Purkinje cell (primary cell): ENCODE results near the gene PGGHG. TPM values are rescaled to one million over a fixed set of nuclear protein-coding genes. Genes with fewer than 3 reads are reported as not detected.

Source experiments
- polyA plus RNA-seq: library from polyadenylated mRNA; unstranded; fragments of >200 nt; fragmentation: Nextera tagmentation; gene quantifications from 2 replicates; pipeline ENCODE4 v1.2.1, GENCODE V29; 2014

The PGGHG gene
- not detected in 2 replicates for polyA plus RNA-seq

GRCh38 chr11:288478-289397, at the start of gene PGGHG:
PGGHG (plus strand) TSS chr11:289126; CDS start chr11:289817, 691 bp downstream.

GRCh38 chr11:278001-278951, 10.7 kb upstream of the PGGHG start, which contains the start of gene NLRP6:
NLRP6 (plus strand) TSS chr11:278407; CDS start chr11:278570, 163 bp downstream.

GRCh38 chr11:299081-299891, 10.4 kb downstream of the PGGHG start, which contains the start of gene IFITM5:
IFITM5 (minus strand) TSS chr11:299526; CDS start chr11:299490, 36 bp downstream.

GRCh38 chr11:307766-308708, 19.1 kb downstream of the PGGHG start, which contains the start of gene IFITM2:
IFITM2 (plus strand) TSS chr11:307816; CDS start chr11:308193, 377 bp downstream.

GRCh38 chr11:313787-314553, 25.0 kb downstream of the PGGHG start, which contains the start of gene IFITM1:
IFITM1 (plus strand) TSS chr11:314040; CDS start chr11:314171, 131 bp downstream.

Other genes with a start within 250 kb of the PGGHG start
- not detected in 2 replicates for gene SCGB1C1, start 96.0 kb upstream of the PGGHG start, polyA plus RNA-seq
- 4.3 and 4.5 TPM in 2 replicates for gene BET1L, start 81.7 kb upstream of the PGGHG start, polyA plus RNA-seq
- 5.9 and 8.3 TPM in 2 replicates for gene RIC8A, start 81.4 kb upstream of the PGGHG start, polyA plus RNA-seq
- 8.4 and 9.6 TPM in 2 replicates for gene SIRT3, start 52.8 kb upstream of the PGGHG start, polyA plus RNA-seq
- gene PSMD13, start 52.1 kb upstream of the PGGHG start, polyA plus RNA-seq, result 84.5 and 95.9 TPM in 2 replicates
- not detected in 2 replicates for gene NLRP6, start 10.7 kb upstream of the PGGHG start, polyA plus RNA-seq
- gene IFITM5, start 10.4 kb downstream of the PGGHG start, polyA plus RNA-seq, result not detected in 2 replicates
- gene IFITM2, start 18.7 kb downstream of the PGGHG start, polyA plus RNA-seq, result 7.0 and 9.8 TPM in 2 replicates
- 3.2 and 3.6 TPM in 2 replicates for gene IFITM1, start 24.9 kb downstream of the PGGHG start, polyA plus RNA-seq
- gene IFITM3, start 31.7 kb downstream of the PGGHG start, polyA plus RNA-seq, result 33.2 and 34.1 TPM in 2 replicates
- gene B4GALNT4, start 80.4 kb downstream of the PGGHG start, polyA plus RNA-seq, result 0.56 and 5.0 TPM in 2 replicates
- gene PKP3, start 105.1 kb downstream of the PGGHG start, polyA plus RNA-seq, result not detected in 2 replicates
- gene SIGIRR, start 125.9 kb downstream of the PGGHG start, polyA plus RNA-seq, result 3.0 TPM in 2 replicates
- gene ANO9, start 152.9 kb downstream of the PGGHG start, polyA plus RNA-seq, result not detected in 2 replicates
- 2.3 and 3.5 TPM in 2 replicates for gene PTDSS2, start 161.2 kb downstream of the PGGHG start, polyA plus RNA-seq
- gene RNH1, start 218.1 kb downstream of the PGGHG start, polyA plus RNA-seq, result 12.8 and 13.2 TPM in 2 replicates
- 19.5 and 37.7 TPM in 2 replicates for gene HRAS, start 246.4 kb downstream of the PGGHG start, polyA plus RNA-seq
- gene LRRC56, start 248.4 kb downstream of the PGGHG start, polyA plus RNA-seq, result 0.13 TPM in 1 of 2 replicates, not detected in the other